HG02885 (cell line): ENCODE data around the gene ATP5F1E.
A peak's percentile ranks its signal among the peaks of the same experiment; 100 is the strongest.
"Not testable (repeated sequence)": the region's sequence is repeated elsewhere in the genome, so short reads cannot be mapped to it uniquely, and the experiment has no call there.

ENCODE experiments used
- ATAC-seq: cut with Tn5 transposase; IDR thresholded peaks from one replicate; pipeline ENCODE4 v1.9.1; 2021; ENCODE audit warnings: mild to moderate bottlenecking; ENCODE audit not compliant: unreplicated experiment, poor library complexity

ATP5F1E gene

DNA sequence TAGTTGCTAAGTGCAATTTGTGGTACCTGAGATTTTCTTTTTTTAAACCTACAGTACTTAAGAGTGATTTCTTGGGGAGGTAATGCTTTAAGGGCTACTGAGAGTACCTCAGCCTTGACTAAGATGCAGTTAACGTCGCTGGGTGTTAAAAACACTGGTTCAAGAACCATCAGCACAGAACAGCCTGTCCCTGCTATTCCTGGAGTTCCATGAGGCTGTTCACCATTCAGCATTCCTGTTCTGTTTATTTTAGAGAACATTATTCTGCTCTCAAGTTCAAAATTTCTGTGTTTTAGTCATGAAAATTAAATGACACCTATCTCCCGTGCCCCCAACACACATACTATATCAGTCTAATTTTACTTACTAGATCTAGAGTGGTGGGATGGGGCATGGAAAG is 12.2 kb upstream of the ATP5F1E start:
- ATAC-seq, result no peak

DNA sequence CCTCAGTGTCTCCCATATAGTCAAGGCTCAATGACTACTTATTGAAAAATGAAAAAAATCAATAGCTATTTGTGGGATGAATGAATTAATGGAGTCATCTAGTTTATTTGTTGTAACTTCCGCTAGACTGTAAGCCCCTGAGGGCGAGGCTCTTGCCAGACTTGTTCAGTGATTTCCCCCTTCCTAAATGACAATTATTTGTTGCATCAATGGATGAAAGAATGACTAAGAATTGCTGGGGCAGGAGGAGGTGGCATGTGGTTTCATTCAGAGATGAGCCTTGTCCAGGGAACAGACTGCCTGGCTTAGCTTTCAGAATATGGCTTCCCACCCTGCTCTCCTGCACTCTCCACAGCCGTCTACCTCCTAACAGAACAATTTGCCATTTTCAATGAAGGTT is 11.6 kb upstream of the ATP5F1E start:
- ATAC-seq, result no peak

DNA sequence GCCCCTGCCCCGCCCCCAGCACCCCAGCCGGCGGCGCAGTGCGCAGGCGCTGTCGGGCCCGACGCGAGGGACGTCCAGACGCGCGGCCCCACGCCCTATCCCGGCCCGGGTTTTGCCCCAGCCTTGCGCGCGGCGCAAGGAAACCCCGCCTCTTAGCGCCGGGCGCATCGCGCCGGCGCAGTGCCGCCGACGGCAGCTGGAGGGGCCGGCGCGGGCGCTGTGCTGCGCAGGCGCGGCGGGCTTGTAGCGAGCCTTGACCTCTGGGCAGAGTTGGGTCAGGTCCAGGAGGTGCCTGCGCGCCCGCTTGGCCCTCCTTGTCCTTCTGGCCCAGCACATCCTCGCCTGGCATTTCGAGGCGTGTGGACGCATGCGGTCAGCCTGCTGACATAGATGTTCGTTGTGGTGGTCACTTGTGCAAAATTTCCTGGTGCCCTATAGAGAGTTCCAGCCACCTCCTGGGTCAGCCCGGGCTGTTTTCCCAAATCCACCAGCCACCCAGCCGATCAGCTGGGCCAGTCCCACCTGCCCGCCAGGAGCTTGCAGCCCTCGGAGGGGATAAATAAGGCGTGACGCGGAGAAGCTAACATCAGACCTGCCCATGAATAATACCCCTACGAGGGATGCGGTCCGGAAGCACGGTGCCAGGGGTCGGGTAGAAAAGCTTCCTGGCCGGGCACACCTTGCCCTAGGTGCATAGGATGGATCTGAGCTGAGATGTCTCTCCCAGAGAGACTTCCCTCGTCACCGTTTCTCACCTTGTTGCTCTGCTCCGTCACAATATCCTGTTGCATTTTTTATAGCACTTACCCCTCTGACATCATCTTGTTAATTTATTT is 10.9 kb upstream of the ATP5F1E start:
- peak; percentile 88 for ATAC-seq

DNA sequence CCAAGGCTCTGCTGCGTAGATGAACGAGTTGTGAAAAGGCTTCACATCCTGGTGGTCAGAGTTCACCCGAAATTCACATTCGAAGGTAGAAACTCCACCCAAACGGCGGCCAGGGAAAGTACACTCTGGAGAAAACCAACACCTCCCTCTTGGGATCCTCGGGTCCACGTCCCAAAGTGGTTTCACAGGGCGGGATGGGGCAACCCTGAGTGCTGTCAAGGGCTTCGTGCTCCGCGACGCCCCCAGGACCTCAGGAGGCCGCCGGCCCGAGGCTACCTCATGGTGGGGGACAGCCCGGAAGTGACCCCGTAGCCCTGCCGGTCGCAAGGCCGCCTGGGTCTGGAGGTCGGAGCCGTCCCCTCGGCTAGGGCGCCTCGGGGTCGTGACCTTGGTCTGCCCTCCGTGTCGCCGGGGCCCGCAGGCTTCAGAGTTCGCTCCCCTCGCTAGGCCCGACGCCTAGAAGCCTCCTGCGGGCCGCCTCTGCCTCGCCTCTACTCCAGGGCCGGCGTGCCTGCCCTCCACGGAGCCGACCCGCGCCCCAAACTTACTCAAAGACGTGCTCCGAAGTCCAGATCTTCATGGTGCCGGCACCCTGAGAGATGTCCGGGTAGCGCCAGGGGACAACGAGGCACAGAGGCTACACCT is 10.1 kb upstream of the ATP5F1E start, which contains the start of gene PRELID3B:
PRELID3B (minus strand) TSS at position 636 of the 645 bp plus-strand sequence; CDS start at position 580, 56 bp downstream.
- peak; percentile 37 for ATAC-seq

GRCh38 chr20:59041487-59041886 is 9.4 kb upstream of the ATP5F1E start:
- ATAC-seq, result not testable (repeated sequence)

DNA sequence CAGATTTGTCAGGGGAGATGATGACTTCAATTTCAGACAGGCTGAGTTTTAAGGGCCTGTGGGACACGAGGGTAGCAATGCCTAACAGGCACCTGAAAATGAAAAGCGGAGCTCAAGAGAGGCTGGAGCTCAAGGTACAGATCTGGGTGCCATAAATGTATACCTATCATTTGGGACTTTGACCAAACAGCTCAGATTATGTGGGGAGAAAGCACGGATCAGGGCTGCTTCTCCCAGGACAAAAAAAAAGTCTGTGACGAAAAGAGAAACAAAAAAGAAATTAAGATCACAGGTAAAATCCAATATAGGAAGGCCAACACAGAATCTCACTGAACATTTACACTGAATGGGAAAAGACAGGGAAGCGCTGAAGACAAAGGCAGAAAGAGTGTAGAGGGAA is 8.5 kb upstream of the ATP5F1E start:
- ATAC-seq, result no peak

DNA sequence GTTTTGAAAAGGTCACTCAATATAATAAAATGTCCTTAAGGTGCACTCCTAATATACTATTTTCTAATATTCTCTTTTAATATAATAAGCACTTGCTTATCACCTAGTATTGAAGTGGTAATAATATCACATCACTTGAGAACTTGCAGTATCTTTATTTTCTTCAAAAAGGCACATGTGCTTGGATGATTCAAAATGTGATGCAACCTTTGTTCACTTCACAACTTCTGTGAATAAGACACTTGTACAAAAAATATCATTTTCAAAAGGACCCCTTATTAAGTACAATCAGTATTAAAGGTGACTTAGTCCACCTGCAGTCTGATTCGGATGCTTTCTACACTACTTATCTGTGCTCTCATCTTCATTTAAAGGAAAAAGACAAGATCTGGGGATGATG is 7.1 kb upstream of the ATP5F1E start:
- no peak for ATAC-seq

GRCh38 chr20:59037386-59037785 is 5.3 kb upstream of the ATP5F1E start:
- ATAC-seq, result no peak

DNA sequence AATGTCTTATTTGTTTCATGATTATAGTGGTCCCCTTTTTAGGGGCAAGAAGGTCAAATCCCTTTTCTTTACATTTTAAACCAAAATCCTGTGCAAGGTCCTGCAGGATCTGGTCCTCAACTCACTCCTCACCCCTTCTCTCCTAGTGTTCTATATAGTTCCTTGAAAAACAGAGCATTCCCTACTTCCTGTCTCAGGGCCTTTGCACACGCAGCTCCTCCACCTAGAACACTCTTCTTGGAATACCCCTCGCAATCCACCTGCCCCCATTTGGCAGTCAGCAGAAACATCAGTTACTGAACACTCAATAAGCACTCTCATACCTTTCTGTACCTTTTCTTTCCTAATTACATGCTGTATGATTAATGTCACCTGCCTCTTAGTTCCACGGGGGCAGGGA is 3.2 kb upstream of the ATP5F1E start:
- ATAC-seq, result no peak

GRCh38 chr20:59033616-59034165 is 1.6 kb upstream of the ATP5F1E start:
- ATAC-seq, result no peak

DNA sequence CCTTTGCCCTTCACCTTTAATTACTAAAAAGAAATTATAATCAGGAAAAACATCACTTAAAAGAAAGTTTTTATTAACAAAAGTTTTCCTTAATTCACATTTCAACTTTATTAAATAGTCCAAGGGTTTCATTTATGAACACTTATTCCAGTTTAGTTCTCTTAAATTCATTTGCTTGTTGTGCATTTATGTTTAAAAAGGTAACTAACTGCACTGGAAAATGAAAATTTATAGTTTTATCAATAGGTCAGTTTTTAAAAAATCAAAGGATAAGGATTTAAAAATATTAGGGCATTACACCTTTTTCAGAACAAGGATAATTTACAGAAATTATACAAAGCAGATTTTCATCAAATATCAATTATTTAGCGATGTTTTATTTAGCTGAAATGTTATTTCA is 958 bp upstream of the ATP5F1E start:
- ATAC-seq, result no peak

- ATAC-seq, result no peak
These were observed 551 bp upstream of the ATP5F1E start for GRCh38 chr20:59032713-59033059.

DNA sequence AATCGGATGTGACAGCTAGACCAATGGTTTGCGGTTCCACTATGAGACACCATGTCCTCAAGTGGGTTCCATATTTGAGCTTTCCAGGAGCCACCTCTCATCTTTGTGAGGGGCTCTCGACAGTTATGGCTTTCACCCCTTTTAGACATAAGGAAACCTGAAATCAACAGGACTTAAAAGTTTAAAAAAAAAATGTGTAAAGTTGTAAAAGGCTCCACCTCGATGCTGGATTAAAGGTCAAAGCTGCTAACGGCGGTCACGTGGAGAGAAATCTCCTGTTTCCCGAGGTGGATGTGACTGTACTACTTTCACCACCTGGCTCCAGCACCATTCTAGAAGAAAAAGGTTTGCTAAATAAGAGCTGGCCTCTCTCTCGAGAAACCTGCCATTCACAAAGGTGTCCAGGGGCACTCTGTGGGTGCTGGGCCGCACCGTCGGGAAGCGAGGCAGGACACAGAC is 542 bp downstream of the ATP5F1E start:
- no peak for ATAC-seq

- no peak for ATAC-seq
These were observed 1.1 kb downstream of the ATP5F1E start for GRCh38 chr20:59030911-59031563.

GRCh38 chr20:59028812-59029211 is 3.3 kb downstream of the ATP5F1E start:
- no peak for ATAC-seq

DNA sequence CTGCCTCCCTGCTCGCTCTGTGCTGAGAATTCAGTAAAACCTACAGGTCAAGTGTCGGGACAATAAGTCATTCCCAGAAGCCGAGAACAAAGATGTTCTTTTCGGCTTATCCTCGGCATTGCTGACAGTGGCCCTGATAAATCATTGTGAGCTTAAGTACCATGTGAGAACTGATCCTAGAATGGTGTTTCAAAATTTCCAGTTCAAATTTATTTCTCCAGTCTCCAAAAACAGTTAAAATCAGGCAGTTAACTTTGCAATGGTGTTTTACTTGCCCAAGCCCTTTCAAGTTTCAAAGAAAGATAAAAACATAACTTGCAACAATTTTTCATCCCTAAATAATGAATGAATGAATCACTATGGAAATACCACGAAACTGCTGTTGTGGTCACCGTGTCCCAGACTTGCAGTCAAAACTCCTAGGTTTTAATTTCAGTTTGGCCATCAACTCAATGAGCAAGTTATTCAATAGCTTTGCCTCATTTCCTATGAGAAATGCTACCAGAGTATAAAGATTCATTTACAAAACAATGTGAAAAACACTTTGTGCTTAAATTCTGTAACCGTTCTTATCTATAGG is 4.3 kb downstream of the ATP5F1E start:
- ATAC-seq, result no peak

DNA sequence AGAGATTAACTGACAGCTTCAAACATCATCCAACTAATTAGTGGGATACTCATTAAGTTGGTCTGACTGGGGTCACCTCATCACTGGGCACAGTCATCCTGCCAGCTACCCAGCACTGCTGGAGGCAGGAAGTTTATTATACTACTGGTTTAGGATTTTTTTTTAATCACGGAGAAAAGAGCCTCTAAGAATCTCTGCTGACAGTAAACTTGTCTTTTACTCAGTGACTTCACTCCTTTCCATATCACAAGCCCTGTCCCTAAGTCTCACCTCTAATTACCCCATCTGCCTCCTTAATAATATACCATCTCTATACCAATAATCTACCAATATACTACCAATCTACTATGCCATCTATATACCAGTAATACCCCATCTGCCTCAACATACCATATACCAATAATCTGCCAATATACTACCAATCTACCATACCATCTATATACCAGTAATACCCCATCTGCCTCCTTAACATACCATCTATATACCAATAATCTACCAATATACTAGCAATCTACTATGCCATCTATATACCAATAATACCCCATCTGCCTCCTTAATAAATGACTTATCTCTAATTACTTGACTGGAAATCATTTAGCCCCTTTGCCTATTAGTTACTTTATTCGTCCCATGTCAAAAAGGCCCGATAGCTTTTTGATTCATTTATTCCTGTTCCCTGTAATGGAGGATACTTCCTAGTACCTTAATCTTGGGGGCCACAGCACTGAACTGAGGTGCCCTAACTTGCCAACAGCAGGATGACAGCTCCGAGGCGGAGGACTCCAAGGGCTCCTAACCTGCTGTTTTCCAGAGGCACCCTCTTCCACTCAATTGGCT is 5.0 kb downstream of the ATP5F1E start:
- no peak for ATAC-seq

- ATAC-seq, result no peak
These were observed 6.6 kb downstream of the ATP5F1E start for GRCh38 chr20:59025511-59025910.

GRCh38 chr20:59025086-59025485 is 7.0 kb downstream of the ATP5F1E start:
- ATAC-seq, result no peak

DNA sequence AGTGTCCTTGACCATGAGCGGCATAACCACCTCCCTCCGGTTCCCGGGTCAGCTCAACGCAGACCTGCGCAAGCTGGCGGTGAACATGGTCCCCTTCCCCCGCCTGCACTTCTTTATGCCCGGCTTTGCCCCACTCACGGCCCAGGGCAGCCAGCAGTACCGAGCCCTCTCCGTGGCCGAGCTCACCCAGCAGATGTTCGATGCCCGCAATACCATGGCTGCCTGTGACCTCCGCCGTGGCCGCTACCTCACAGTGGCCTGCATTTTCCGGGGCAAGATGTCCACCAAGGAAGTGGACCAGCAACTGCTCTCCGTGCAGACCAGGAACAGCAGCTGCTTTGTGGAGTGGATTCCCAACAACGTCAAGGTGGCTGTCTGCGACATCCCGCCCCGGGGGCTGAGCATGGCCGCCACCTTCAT is 8.0 kb downstream of the ATP5F1E start:
- no peak for ATAC-seq
